ENCODE data around the gene IDI2.

Gene IDI2

DNA sequence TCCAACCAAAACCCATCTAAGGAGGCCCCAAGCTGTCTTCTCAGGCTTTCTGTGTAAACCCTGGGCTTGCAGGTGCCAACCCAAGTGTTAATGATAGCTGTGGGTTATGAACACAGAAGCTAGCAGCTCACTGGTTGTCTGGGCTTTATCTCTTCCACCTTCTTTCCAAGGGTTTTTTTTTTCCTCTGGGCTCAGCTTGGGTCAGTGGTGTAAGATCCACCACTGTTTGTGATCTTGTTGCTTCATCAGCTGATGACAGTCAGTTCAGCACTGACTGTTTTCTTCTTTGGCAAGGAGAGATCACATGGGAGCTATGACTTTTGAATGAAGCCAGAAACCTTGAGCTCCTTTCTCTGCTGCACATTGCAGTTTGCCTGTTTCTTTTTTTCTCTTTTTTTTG is 32.8 kb downstream of the IDI2 start:
- H3K27ac ChIP-seq (ENCODE audit: low read depth, low read length, poor library complexity, severe bottlenecking) = no peak overlapping the region
- H3K27me3 ChIP-seq (ENCODE audit: insufficient read depth, low read length) = no peaks in the 10 kb centered on the region
- no peak overlapping the region for H3K4me3 ChIP-seq (ENCODE audit: low read depth, low read length, poor library complexity, severe bottlenecking)
- peaks cover 76% of the 10 kb centered on the region for H3K36me3 ChIP-seq (ENCODE audit: insufficient read depth, low read length)
- H3K79me2 ChIP-seq (ENCODE audit: insufficient read depth, low read length) = peaks cover 47% of the 10 kb centered on the region
- H3K4me2 ChIP-seq (ENCODE audit: low read length) = no peak overlapping the region
- H2AFZ ChIP-seq (ENCODE audit: low read length) = no peak overlapping the region
- no peak overlapping the region for H3K9ac ChIP-seq (ENCODE audit: low read length)
- TF ChIP-seq, protein P1, sequence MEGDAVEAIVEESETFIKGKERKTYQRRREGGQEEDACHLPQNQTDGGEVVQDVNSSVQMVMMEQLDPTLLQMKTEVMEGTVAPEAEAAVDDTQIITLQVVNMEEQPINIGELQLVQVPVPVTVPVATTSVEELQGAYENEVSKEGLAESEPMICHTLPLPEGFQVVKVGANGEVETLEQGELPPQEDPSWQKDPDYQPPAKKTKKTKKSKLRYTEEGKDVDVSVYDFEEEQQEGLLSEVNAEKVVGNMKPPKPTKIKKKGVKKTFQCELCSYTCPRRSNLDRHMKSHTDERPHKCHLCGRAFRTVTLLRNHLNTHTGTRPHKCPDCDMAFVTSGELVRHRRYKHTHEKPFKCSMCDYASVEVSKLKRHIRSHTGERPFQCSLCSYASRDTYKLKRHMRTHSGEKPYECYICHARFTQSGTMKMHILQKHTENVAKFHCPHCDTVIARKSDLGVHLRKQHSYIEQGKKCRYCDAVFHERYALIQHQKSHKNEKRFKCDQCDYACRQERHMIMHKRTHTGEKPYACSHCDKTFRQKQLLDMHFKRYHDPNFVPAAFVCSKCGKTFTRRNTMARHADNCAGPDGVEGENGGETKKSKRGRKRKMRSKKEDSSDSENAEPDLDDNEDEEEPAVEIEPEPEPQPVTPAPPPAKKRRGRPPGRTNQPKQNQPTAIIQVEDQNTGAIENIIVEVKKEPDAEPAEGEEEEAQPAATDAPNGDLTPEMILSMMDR (IDR thresholded peaks at IDR 0.05; ENCODE audit: low read length) = no peak
- no peak for TF ChIP-seq EZH2 (IDR thresholded peaks at IDR 0.05; ENCODE audit: borderline replicate concordance, low read length)
- H3K9me2 ChIP-seq (ENCODE audit: low read depth, low read length) = no peaks in the 10 kb centered on the region
- no peaks in the 10 kb centered on the region for H4K20me1 ChIP-seq (ENCODE audit: insufficient read depth, low read length)
- H3F3A ChIP-seq (ENCODE audit: insufficient read depth, low read length) = no peaks in the 10 kb centered on the region
- peaks cover 20% of the 10 kb centered on the region for H3K4me1 ChIP-seq (ENCODE audit: insufficient read depth, low read length, severe bottlenecking)
- no peaks in the 10 kb centered on the region for H3K9me3 ChIP-seq (ENCODE audit: low read length)

DNA sequence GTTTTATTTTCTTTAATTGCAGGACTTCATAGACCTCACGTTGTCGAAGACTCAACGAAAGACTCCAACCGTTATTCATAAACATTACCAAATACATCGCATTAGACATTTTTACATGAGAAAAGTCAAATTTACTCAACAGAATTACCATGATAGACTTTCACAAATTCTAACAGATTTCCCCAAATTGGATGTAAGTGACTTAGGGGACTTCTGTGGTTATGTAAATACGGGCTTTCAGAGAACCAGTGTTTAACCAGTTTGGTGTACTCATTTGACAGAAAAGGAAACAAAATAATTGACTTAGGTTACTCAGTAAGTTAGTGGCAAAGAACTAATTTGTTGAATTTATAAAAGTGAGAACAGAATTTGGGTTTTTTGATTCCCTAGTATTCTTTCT is 33.2 kb downstream of the IDI2 start:
- Histone ChIP-seq H2AFZ (ENCODE audit: low read length) (no peak overlapping the region), H3K9ac (ENCODE audit: low read length) (no peak overlapping the region), H3K36me3 (ENCODE audit: insufficient read depth, low read length) (peaks cover 72% of the 10 kb centered on the region), H3K27ac (ENCODE audit: low read depth, low read length, poor library complexity, severe bottlenecking) (no peak overlapping the region), H3K27me3 (ENCODE audit: insufficient read depth, low read length) (no peaks in the 10 kb centered on the region), H3K4me1 (ENCODE audit: insufficient read depth, low read length, severe bottlenecking) (peaks cover 22% of the 10 kb centered on the region), H3K9me2 (ENCODE audit: low read depth, low read length) (no peaks in the 10 kb centered on the region), H3F3A (ENCODE audit: insufficient read depth, low read length) (no peaks in the 10 kb centered on the region), H4K20me1 (ENCODE audit: insufficient read depth, low read length) (no peaks in the 10 kb centered on the region), H3K4me3 (ENCODE audit: low read depth, low read length, poor library complexity, severe bottlenecking) (no peak overlapping the region), H3K4me2 (ENCODE audit: low read length) (no peak overlapping the region), H3K79me2 (ENCODE audit: insufficient read depth, low read length) (peaks cover 47% of the 10 kb centered on the region), H3K9me3 (ENCODE audit: low read length) (no peaks in the 10 kb centered on the region)
- TF ChIP-seq, protein P1 (IDR thresholded peaks at IDR 0.05; ENCODE audit: low read length) = no peak
- no peak for TF ChIP-seq EZH2 (IDR thresholded peaks at IDR 0.05; ENCODE audit: borderline replicate concordance, low read length)

GRCh38 chr10:990808-991207 is 34.9 kb downstream of the IDI2 start:
- Histone ChIP-seq H3F3A (ENCODE audit: insufficient read depth, low read length) (no peaks in the 10 kb centered on the region), H3K9me3 (ENCODE audit: low read length) (no peaks in the 10 kb centered on the region), H3K79me2 (ENCODE audit: insufficient read depth, low read length) (peaks cover 47% of the 10 kb centered on the region), H3K27ac (ENCODE audit: low read depth, low read length, poor library complexity, severe bottlenecking) (no peak overlapping the region), H3K4me3 (ENCODE audit: low read depth, low read length, poor library complexity, severe bottlenecking) (no peak overlapping the region), H2AFZ (ENCODE audit: low read length) (no peak overlapping the region), H3K36me3 (ENCODE audit: insufficient read depth, low read length) (peaks cover 56% of the 10 kb centered on the region), H3K27me3 (ENCODE audit: insufficient read depth, low read length) (no peaks in the 10 kb centered on the region), H3K9ac (ENCODE audit: low read length) (no peak overlapping the region), H3K9me2 (ENCODE audit: low read depth, low read length) (no peaks in the 10 kb centered on the region), H4K20me1 (ENCODE audit: insufficient read depth, low read length) (no peaks in the 10 kb centered on the region), H3K4me2 (ENCODE audit: low read length) (no peak overlapping the region), H3K4me1 (ENCODE audit: insufficient read depth, low read length, severe bottlenecking) (peaks cover 33% of the 10 kb centered on the region)
- TF ChIP-seq, protein P1 (IDR thresholded peaks at IDR 0.05; ENCODE audit: low read length) = no peak
- no peak for TF ChIP-seq EZH2 (IDR thresholded peaks at IDR 0.05; ENCODE audit: borderline replicate concordance, low read length)
